GM12873 (cell line): ENCODE measurements around the gene BFSP2.

ENCODE experiments used
- CTCF ChIP-seq: IDR thresholded peaks from 2 replicates; pipeline ENCODE4 v1.5.1; 2012; ENCODE audit warnings: low read depth, mild to moderate bottlenecking, moderate library complexity, low read length, control low read depth; ENCODE audit not compliant: insufficient read depth; ENCODE audit errors: missing control alignments

BFSP2 gene

GRCh38 chr3:133383175-133383574, 16.7 kb upstream of the BFSP2 start:
- TF ChIP-seq CTCF = no peak

GRCh38 chr3:133383741-133384140, 16.1 kb upstream of the BFSP2 start:
- no peak for TF ChIP-seq CTCF

GRCh38 chr3:133384331-133385027, 15.4 kb upstream of the BFSP2 start:
- peak; percentile 93 for TF ChIP-seq CTCF

GRCh38 chr3:133386876-133387275, 13.0 kb upstream of the BFSP2 start:
- TF ChIP-seq CTCF = no peak

GRCh38 chr3:133387341-133387740, 12.5 kb upstream of the BFSP2 start:
- TF ChIP-seq CTCF = no peak

- no peak for TF ChIP-seq CTCF
Measured at GRCh38 chr3:133388696-133389395, 11.0 kb upstream of the BFSP2 start.

GRCh38 chr3:133390715-133391114, 9.1 kb upstream of the BFSP2 start:
- TF ChIP-seq CTCF = no peak
